ENCODE results near the gene CCDC63.

CCDC63 gene

GRCh38 chr12:110883251-110883650 lies 36.5 kb downstream of the CCDC63 start:
- Histone ChIP-seq H3K36me3 (ENCODE audit: low read depth) (no peaks in the 10 kb centered on the region), H3K9me3 (ENCODE audit: severe bottlenecking) (no peaks in the 10 kb centered on the region), H3K4me3 (ENCODE audit: severe bottlenecking) (no peak overlapping the region), H3K27me3 (ENCODE audit: insufficient read depth, poor library complexity, severe bottlenecking) (no peaks in the 10 kb centered on the region), H3K4me1 (ENCODE audit: insufficient read depth, poor library complexity, severe bottlenecking) (no peaks in the 10 kb centered on the region), H3K27ac (ENCODE audit: poor library complexity, severe bottlenecking) (no peak overlapping the region)
- TF ChIP-seq, protein P1, sequence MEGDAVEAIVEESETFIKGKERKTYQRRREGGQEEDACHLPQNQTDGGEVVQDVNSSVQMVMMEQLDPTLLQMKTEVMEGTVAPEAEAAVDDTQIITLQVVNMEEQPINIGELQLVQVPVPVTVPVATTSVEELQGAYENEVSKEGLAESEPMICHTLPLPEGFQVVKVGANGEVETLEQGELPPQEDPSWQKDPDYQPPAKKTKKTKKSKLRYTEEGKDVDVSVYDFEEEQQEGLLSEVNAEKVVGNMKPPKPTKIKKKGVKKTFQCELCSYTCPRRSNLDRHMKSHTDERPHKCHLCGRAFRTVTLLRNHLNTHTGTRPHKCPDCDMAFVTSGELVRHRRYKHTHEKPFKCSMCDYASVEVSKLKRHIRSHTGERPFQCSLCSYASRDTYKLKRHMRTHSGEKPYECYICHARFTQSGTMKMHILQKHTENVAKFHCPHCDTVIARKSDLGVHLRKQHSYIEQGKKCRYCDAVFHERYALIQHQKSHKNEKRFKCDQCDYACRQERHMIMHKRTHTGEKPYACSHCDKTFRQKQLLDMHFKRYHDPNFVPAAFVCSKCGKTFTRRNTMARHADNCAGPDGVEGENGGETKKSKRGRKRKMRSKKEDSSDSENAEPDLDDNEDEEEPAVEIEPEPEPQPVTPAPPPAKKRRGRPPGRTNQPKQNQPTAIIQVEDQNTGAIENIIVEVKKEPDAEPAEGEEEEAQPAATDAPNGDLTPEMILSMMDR (IDR thresholded peaks at IDR 0.05; ENCODE audit: poor library complexity, severe bottlenecking): no peak
- DNase-seq (ENCODE audit: low spot score) (no peak), ATAC-seq (ENCODE audit: low read depth) (no peak)

GRCh38 chr12:110885152-110885840 lies 38.5 kb downstream of the CCDC63 start:
- DNase-seq (ENCODE audit: low spot score) (no peak), ATAC-seq (ENCODE audit: low read depth) (no peak)
- Histone ChIP-seq H3K27me3 (ENCODE audit: insufficient read depth, poor library complexity, severe bottlenecking) (no peaks in the 10 kb centered on the region), H3K4me1 (ENCODE audit: insufficient read depth, poor library complexity, severe bottlenecking) (no peaks in the 10 kb centered on the region), H3K4me3 (ENCODE audit: severe bottlenecking) (no peak overlapping the region), H3K36me3 (ENCODE audit: low read depth) (no peaks in the 10 kb centered on the region), H3K9me3 (ENCODE audit: severe bottlenecking) (no peaks in the 10 kb centered on the region), H3K27ac (ENCODE audit: poor library complexity, severe bottlenecking) (no peak overlapping the region)
- TF ChIP-seq, protein P1 (IDR thresholded peaks at IDR 0.05; ENCODE audit: poor library complexity, severe bottlenecking): no peak

- H3K4me3 ChIP-seq (ENCODE audit: severe bottlenecking): no peak overlapping the region
- ATAC-seq (ENCODE audit: low read depth) (no peak), DNase-seq (ENCODE audit: low spot score) (no peak)
- no peak overlapping the region for H3K27ac ChIP-seq (ENCODE audit: poor library complexity, severe bottlenecking)
- TF ChIP-seq, protein P1 (IDR thresholded peaks at IDR 0.05; ENCODE audit: poor library complexity, severe bottlenecking): peak; percentile 85
- H3K27me3 ChIP-seq (ENCODE audit: insufficient read depth, poor library complexity, severe bottlenecking): no peaks in the 10 kb centered on the region
- H3K36me3 ChIP-seq (ENCODE audit: low read depth): no peaks in the 10 kb centered on the region
- no peaks in the 10 kb centered on the region for H3K9me3 ChIP-seq (ENCODE audit: severe bottlenecking)
- H3K4me1 ChIP-seq (ENCODE audit: insufficient read depth, poor library complexity, severe bottlenecking): peaks cover 7% of the 10 kb centered on the region
These were observed 41.6 kb downstream of the CCDC63 start for GRCh38 chr12:110888256-110888991.

DNA sequence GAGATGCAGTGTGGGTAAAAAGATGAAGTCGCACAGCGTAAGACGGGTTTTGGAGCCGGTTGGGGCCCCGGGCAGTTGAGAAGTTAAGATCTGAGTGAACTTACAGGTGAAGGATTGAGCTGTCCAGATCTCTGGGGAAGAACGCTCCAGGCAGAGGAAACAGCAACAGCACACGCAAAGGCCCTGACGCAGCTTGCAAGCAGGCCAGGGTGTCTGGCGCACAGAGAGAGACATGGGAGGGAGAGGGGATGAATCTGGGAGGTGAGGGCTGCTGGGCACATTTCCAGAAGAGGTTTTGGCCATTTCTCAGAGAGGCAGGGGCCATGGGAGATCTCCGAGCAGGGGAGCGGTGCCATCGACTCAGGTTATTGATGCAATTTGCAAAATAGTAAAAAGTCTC lies 42.6 kb downstream of the CCDC63 start:
- Histone ChIP-seq H3K4me1 (ENCODE audit: insufficient read depth, poor library complexity, severe bottlenecking) (peaks cover 9% of the 10 kb centered on the region), H3K27ac (ENCODE audit: poor library complexity, severe bottlenecking) (no peak overlapping the region), H3K36me3 (ENCODE audit: low read depth) (no peaks in the 10 kb centered on the region), H3K9me3 (ENCODE audit: severe bottlenecking) (no peaks in the 10 kb centered on the region), H3K27me3 (ENCODE audit: insufficient read depth, poor library complexity, severe bottlenecking) (no peaks in the 10 kb centered on the region), H3K4me3 (ENCODE audit: severe bottlenecking) (no peak overlapping the region)
- no peak for ATAC-seq (ENCODE audit: low read depth)
- no peak for DNase-seq (ENCODE audit: low spot score)
- TF ChIP-seq, protein P1 (IDR thresholded peaks at IDR 0.05; ENCODE audit: poor library complexity, severe bottlenecking): no peak

- Histone ChIP-seq H3K4me3 (ENCODE audit: severe bottlenecking) (no peak overlapping the region), H3K27me3 (ENCODE audit: insufficient read depth, poor library complexity, severe bottlenecking) (no peaks in the 10 kb centered on the region), H3K36me3 (ENCODE audit: low read depth) (no peaks in the 10 kb centered on the region), H3K4me1 (ENCODE audit: insufficient read depth, poor library complexity, severe bottlenecking) (peaks cover 25% of the 10 kb centered on the region), H3K27ac (ENCODE audit: poor library complexity, severe bottlenecking) (peak overlapping the region; percentile 84), H3K9me3 (ENCODE audit: severe bottlenecking) (no peaks in the 10 kb centered on the region)
- DNase-seq (ENCODE audit: low spot score) (no peak), ATAC-seq (ENCODE audit: low read depth) (no peak)
- TF ChIP-seq, protein P1 (IDR thresholded peaks at IDR 0.05; ENCODE audit: poor library complexity, severe bottlenecking): no peak
These were observed 47.2 kb downstream of the CCDC63 start for GRCh38 chr12:110893956-110894355.

All from RWPE2 (cell line).